ENCODE data around the gene CCDC33.

CCDC33 gene

DNA sequence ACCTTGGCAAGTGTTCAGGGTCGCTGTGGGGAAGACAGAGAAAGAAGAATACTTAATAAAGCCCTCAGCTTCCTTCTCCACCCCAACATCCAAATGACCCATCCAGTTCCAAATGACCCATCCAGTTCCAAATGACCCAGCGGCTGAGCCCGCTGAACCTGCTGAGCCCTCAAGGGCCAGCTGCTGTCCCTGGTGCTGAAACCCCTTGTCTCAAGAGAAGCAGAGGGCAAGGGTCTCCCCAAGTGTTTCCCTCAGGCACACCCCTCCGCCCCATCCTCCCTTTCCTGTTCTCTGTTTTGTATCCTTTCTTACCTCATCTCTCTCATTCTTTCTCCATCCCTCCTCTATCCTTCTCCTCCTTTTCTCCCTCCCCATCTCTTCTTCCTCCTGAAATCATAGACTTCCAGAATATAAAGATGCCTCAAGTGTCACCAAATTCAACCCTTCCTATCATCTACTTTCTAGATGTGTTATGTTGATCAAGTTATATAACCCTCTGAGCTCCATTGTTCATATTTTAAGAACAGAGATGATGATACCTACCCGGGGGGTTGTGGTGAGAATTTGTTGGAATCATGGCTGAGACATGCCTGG, 29.0 kb downstream of the CCDC33 start:
- no peak for DNase-seq (ENCODE audit: low spot score)
- Mint-ChIP-seq H3K4me3 (no peak overlapping the region), H3K4me1 (ENCODE audit: low read depth) (no peaks in the 10 kb centered on the region), H3K36me3 (ENCODE audit: low read depth) (no peaks in the 10 kb centered on the region), H3K27ac (no peak overlapping the region), H3K9me3 (no peaks in the 10 kb centered on the region), H3K27me3 (ENCODE audit: low read depth) (no peaks in the 10 kb centered on the region)

DNA sequence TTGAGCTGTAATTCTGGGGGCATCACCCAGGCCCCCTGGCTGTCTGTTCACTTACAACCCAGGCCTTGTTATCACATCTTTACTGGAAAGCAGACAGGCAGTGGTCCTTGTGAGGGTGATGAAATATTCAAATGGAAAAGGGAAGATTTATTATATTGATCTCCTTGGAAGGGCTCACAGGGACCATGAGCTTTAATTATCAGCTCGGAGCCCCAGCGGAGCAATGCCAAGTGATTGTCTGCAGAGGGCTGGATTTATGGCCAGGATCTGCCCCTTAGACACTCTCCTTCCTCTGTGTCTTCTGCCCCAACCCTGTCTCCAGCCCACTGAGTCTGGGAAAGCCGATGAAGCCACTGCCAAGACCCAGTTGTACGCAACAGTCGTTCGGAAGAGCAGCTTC, 31.9 kb downstream of the CCDC33 start:
- Mint-ChIP-seq H3K36me3 (ENCODE audit: low read depth) (no peaks in the 10 kb centered on the region), H3K27ac (no peak overlapping the region), H3K4me1 (ENCODE audit: low read depth) (no peaks in the 10 kb centered on the region), H3K27me3 (ENCODE audit: low read depth) (peaks cover 3% of the 10 kb centered on the region), H3K9me3 (no peaks in the 10 kb centered on the region), H3K4me3 (no peak overlapping the region)
- DNase-seq (ENCODE audit: low spot score) = no peak

- DNase-seq (ENCODE audit: low spot score) = no peak
- no peak overlapping the region for H3K4me3 Mint-ChIP-seq
Measured at GRCh38 chr15:74269362-74270035, 33.4 kb downstream of the CCDC33 start.

GRCh38 chr15:74270155-74270554, 34.0 kb downstream of the CCDC33 start:
- DNase-seq (ENCODE audit: low spot score) = no peak
- H3K36me3 Mint-ChIP-seq (ENCODE audit: low read depth) = no peaks in the 10 kb centered on the region
- H3K27me3 Mint-ChIP-seq (ENCODE audit: low read depth) = peaks cover 3% of the 10 kb centered on the region
- H3K27ac Mint-ChIP-seq = no peak overlapping the region
- no peak overlapping the region for H3K4me3 Mint-ChIP-seq
- H3K4me1 Mint-ChIP-seq (ENCODE audit: low read depth) = no peaks in the 10 kb centered on the region
- H3K9me3 Mint-ChIP-seq = no peaks in the 10 kb centered on the region

More at GRCh38 chr15:74269362-74270035, 33.4 kb downstream of the CCDC33 start:
- Mint-ChIP-seq H3K36me3 (ENCODE audit: low read depth) (no peaks in the 10 kb centered on the region), H3K9me3 (no peaks in the 10 kb centered on the region), H3K27ac (no peak overlapping the region), H3K27me3 (ENCODE audit: low read depth) (peaks cover 3% of the 10 kb centered on the region), H3K4me1 (ENCODE audit: low read depth) (no peaks in the 10 kb centered on the region)

DNA sequence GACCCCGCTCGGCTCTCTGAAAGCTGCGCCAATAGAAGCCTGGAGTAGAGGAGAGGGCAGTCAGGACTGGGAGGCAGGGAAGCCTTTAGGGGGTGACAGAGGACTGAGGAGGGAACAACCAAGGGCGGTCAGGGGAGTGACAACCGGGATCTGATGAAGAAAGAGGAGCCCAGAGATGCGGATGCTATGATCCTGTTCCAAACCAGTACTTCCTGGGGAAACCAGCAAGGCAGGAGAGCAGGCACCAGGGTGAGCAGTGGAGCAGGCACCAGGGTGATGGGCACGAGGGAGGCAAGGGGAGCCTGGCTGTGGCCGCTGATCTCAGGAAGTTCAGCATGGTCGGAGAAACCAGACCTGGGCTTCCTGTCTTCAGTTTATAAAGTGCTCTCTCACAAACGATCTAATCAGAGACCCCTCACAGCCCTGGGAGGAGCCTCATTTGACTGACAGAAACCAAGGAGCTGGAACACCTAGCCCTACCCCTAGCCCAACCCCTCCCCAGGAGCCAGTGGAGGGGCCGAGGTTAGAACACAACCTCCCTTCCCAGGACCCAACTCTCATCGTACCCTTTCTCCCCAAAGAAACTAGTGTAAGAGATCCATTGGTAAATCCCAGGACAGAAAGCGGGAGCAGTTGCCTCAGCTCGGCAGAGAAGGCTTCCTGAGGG, 34.9 kb downstream of the CCDC33 start:
- Mint-ChIP-seq H3K4me3 (no peak overlapping the region), H3K9me3 (no peaks in the 10 kb centered on the region), H3K36me3 (ENCODE audit: low read depth) (no peaks in the 10 kb centered on the region), H3K27me3 (ENCODE audit: low read depth) (peaks cover 3% of the 10 kb centered on the region), H3K27ac (no peak overlapping the region), H3K4me1 (ENCODE audit: low read depth) (no peaks in the 10 kb centered on the region)
- DNase-seq (ENCODE audit: low spot score) = no peak

DNA sequence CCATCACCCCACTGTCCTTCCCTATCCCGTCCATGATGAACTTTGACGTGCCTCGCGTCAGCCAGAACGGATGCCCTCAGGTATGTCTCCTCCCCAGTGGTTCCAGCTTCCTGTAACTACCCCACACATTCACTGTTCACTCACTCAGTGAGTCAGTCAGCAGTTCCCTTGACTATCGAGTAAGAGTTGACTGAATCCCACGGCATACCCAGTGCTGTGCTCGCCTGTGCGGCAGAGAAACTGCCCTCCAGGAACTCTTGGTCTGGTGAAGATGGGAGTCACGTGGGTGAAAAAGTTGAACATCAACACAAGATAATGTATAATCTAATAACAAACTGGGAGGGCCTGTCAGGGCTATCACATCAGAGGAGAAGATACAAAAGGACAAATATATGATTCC, 36.7 kb downstream of the CCDC33 start:
- Mint-ChIP-seq H3K9me3 (no peaks in the 10 kb centered on the region), H3K36me3 (ENCODE audit: low read depth) (no peaks in the 10 kb centered on the region), H3K4me3 (no peak overlapping the region), H3K4me1 (ENCODE audit: low read depth) (no peaks in the 10 kb centered on the region), H3K27ac (no peak overlapping the region), H3K27me3 (ENCODE audit: low read depth) (peaks cover 3% of the 10 kb centered on the region)
- DNase-seq (ENCODE audit: low spot score) = no peak

GRCh38 chr15:74274470-74275038, 38.4 kb downstream of the CCDC33 start:
- no peak overlapping the region for H3K27ac Mint-ChIP-seq
- H3K4me1 Mint-ChIP-seq (ENCODE audit: low read depth) = no peaks in the 10 kb centered on the region
- H3K36me3 Mint-ChIP-seq (ENCODE audit: low read depth) = no peaks in the 10 kb centered on the region
- no peaks in the 10 kb centered on the region for H3K9me3 Mint-ChIP-seq
- no peak for DNase-seq (ENCODE audit: low spot score)
- H3K4me3 Mint-ChIP-seq = no peak overlapping the region
- H3K27me3 Mint-ChIP-seq (ENCODE audit: low read depth) = peaks cover 8% of the 10 kb centered on the region

GRCh38 chr15:74275957-74276356, 39.8 kb downstream of the CCDC33 start:
- Mint-ChIP-seq H3K4me1 (ENCODE audit: low read depth) (no peaks in the 10 kb centered on the region), H3K4me3 (no peak overlapping the region), H3K36me3 (ENCODE audit: low read depth) (no peaks in the 10 kb centered on the region), H3K27ac (no peak overlapping the region), H3K27me3 (ENCODE audit: low read depth) (peaks cover 5% of the 10 kb centered on the region), H3K9me3 (no peaks in the 10 kb centered on the region)
- no peak for DNase-seq (ENCODE audit: low spot score)

- H3K36me3 Mint-ChIP-seq (ENCODE audit: low read depth) = no peaks in the 10 kb centered on the region
- H3K27me3 Mint-ChIP-seq (ENCODE audit: low read depth) = peaks cover 5% of the 10 kb centered on the region
- H3K4me1 Mint-ChIP-seq (ENCODE audit: low read depth) = no peaks in the 10 kb centered on the region
- H3K4me3 Mint-ChIP-seq = no peak overlapping the region
- no peak for DNase-seq (ENCODE audit: low spot score)
- H3K9me3 Mint-ChIP-seq = no peaks in the 10 kb centered on the region
- no peak overlapping the region for H3K27ac Mint-ChIP-seq
Measured at GRCh38 chr15:74276560-74276959, 40.4 kb downstream of the CCDC33 start.

DNA sequence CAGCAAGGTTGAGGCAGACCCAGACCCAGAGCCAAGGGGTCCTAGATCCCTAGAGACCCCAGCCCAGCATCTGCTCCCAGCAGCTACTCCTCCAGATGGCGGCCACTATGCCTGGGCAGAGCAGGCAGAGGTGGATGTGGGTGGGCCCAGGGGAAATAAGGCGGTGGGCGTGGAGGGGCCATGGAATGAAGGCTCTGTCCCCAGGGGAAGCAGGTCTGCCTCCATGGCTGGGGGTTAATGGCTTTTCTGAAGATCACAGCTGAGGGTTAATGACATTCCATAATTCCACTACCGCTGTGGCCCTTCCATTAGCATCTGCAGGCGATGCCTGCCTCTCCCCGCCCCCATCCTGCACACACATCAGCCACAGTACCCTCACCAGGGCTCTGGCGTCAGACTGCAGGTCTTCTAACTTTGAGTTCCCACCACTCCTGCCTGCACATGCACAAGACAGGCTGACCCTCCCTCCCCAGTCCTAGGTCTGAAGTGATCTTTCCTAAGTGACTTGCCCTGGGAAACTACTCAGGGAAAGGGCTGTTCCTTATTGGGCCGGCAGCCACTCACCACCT, 41.2 kb downstream of the CCDC33 start:
- H3K9me3 Mint-ChIP-seq = no peaks in the 10 kb centered on the region

DNA sequence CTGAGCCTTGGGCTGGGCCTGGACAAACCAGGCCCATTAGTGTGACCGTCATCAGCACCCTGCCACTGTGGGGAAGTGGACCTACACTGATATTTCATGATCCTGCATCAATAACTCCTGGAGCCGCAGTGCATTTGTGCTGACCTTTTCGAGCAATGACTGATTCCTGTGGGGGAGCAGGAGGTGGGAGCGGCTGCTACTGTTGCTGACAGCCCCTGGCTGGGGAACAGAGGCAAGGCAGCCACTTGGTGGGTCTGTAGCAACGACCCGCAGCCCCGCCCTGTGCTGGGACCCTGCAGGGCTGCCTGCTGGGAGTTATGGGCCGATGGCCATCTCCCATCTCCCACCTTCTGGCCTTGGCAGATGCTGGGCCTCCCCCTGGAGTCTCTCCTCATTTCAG, 42.1 kb downstream of the CCDC33 start:
- Mint-ChIP-seq H3K27me3 (ENCODE audit: low read depth) (peaks cover 5% of the 10 kb centered on the region), H3K36me3 (ENCODE audit: low read depth) (no peaks in the 10 kb centered on the region), H3K9me3 (no peaks in the 10 kb centered on the region), H3K27ac (no peak overlapping the region), H3K4me3 (no peak overlapping the region), H3K4me1 (ENCODE audit: low read depth) (no peaks in the 10 kb centered on the region)
- DNase-seq (ENCODE audit: low spot score) = no peak

More for the DNA sequence above, 41.2 kb downstream of the CCDC33 start:
- no peak for DNase-seq (ENCODE audit: low spot score)
- Mint-ChIP-seq H3K4me3 (no peak overlapping the region), H3K4me1 (ENCODE audit: low read depth) (no peaks in the 10 kb centered on the region), H3K27ac (no peak overlapping the region), H3K36me3 (ENCODE audit: low read depth) (no peaks in the 10 kb centered on the region), H3K27me3 (ENCODE audit: low read depth) (peaks cover 5% of the 10 kb centered on the region)

- H3K36me3 Mint-ChIP-seq (ENCODE audit: low read depth) = no peaks in the 10 kb centered on the region
- no peaks in the 10 kb centered on the region for H3K9me3 Mint-ChIP-seq
- H3K4me3 Mint-ChIP-seq = no peak overlapping the region
- H3K27me3 Mint-ChIP-seq (ENCODE audit: low read depth) = peaks cover 13% of the 10 kb centered on the region
- no peak overlapping the region for H3K27ac Mint-ChIP-seq
- no peak for DNase-seq (ENCODE audit: low spot score)
- H3K4me1 Mint-ChIP-seq (ENCODE audit: low read depth) = no peaks in the 10 kb centered on the region
Measured at GRCh38 chr15:74281147-74282133, 45.3 kb downstream of the CCDC33 start.

DNA sequence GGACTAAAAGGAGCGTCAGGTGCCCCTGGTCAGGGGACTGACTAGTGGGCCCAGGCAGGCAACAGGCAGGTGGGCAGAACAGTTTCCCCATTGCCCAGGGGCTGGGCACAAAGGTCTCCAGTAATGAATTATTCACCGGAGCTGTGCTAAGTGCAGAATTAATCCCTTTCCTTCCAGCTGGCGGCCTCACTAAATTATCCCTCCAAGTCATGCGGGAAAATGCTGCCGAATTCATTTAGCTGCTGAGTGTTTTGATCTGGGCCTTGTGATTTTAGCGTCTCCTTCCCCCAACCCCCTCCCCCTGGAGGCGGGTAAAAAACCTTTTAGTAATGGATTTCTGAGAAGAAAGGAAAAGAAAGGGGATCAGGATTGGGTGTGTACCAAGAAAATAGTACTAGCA, 47.2 kb downstream of the CCDC33 start:
- no peak for DNase-seq (ENCODE audit: low spot score)
- Mint-ChIP-seq H3K36me3 (ENCODE audit: low read depth) (no peaks in the 10 kb centered on the region), H3K27ac (no peak overlapping the region), H3K9me3 (no peaks in the 10 kb centered on the region), H3K4me1 (ENCODE audit: low read depth) (no peaks in the 10 kb centered on the region), H3K4me3 (no peak overlapping the region), H3K27me3 (ENCODE audit: low read depth) (peaks cover 13% of the 10 kb centered on the region)

Data from T-helper 2 cell treated with Interferon-gamma antibody and Interleukin-4, amounts not matched to agents 5 μg/mL and 100 μg/mL, for 36 hours (primary cell).